H9 (cell line): ENCODE results near the gene GPR62. TPM values are rescaled to one million over a fixed set of nuclear protein-coding genes. Genes with fewer than 3 reads are reported as not detected.

Source experiments
- DNase-seq: peaks from one replicate; pipeline ENCODE4 v3.0.0-alpha.2; 2017
- H2AFZ ChIP-seq: one replicate; pipeline ENCODE4 v1.6.1; 2013; ENCODE audit warnings: mild to moderate bottlenecking, low read length, control low read depth, moderate library complexity
- H2AK5ac ChIP-seq: 2 replicates; pipeline ENCODE4 v1.6.1; 2013; ENCODE audit warnings: low read length, control low read depth, mixed read lengths; ENCODE audit not compliant: insufficient read length
- H2BK120ac ChIP-seq: one replicate; pipeline ENCODE4 v1.6.1; 2013; ENCODE audit warnings: low read depth, mild to moderate bottlenecking, low read length, control low read depth, inconsistent platforms; ENCODE audit not compliant: poor library complexity, severe bottlenecking
- H2BK12ac ChIP-seq: 2 replicates; pipeline ENCODE4 v1.6.1; 2013; ENCODE audit warnings: low read length, control low read depth, mixed read lengths, low read depth; ENCODE audit not compliant: insufficient read length
- H2BK15ac ChIP-seq: 2 replicates; pipeline ENCODE4 v1.6.1; 2013; ENCODE audit warnings: low read depth, low read length, control low read depth
- H2BK20ac ChIP-seq: one replicate; pipeline ENCODE4 v1.6.1; 2013; ENCODE audit warnings: low read depth, mild to moderate bottlenecking, low read length, control low read depth, inconsistent platforms; ENCODE audit not compliant: poor library complexity, severe bottlenecking
- H2BK5ac ChIP-seq: 2 replicates; pipeline ENCODE4 v1.6.1; 2013; ENCODE audit warnings: low read length, control low read depth, mixed read lengths; ENCODE audit not compliant: insufficient read length
- H3K14ac ChIP-seq: 2 replicates; pipeline ENCODE4 v1.6.1; 2013; ENCODE audit warnings: low read length, control low read depth; ENCODE audit not compliant: insufficient read depth
- H3K18ac ChIP-seq: 2 replicates; pipeline ENCODE4 v1.6.1; 2013; ENCODE audit warnings: low read depth, mild to moderate bottlenecking, mixed read lengths, low read length, control low read depth; ENCODE audit not compliant: insufficient read length
- H3K23ac ChIP-seq: 2 replicates; pipeline ENCODE4 v1.6.1; 2013; ENCODE audit warnings: low read length, control low read depth, mixed read lengths, low read depth; ENCODE audit not compliant: insufficient read length
- H3K23me2 ChIP-seq: 2 replicates; pipeline ENCODE4 v1.6.1; 2013; ENCODE audit warnings: low read depth, mild to moderate bottlenecking, mixed read lengths, low read length, control low read depth; ENCODE audit not compliant: insufficient read length, poor library complexity, severe bottlenecking
- H3K27ac ChIP-seq: 2 replicates; pipeline ENCODE4 v1.5.1; 2013; ENCODE audit warnings: low read length, control low read depth, mixed read lengths, low read depth; ENCODE audit not compliant: insufficient read length
- H3K27me3 ChIP-seq: 2 replicates; pipeline ENCODE4 v1.6.1; 2013; ENCODE audit warnings: low read length, control low read depth, inconsistent platforms; ENCODE audit not compliant: insufficient read depth
- H3K4ac ChIP-seq: 2 replicates; pipeline ENCODE4 v1.6.1; 2013; ENCODE audit warnings: low read depth, mild to moderate bottlenecking, control low read depth, inconsistent platforms, low read length, moderate library complexity
- H3K4me1 ChIP-seq: 2 replicates; pipeline ENCODE4 v1.6.1; 2013; ENCODE audit warnings: low read length, control low read depth, inconsistent platforms; ENCODE audit not compliant: insufficient read depth
- H3K4me2 ChIP-seq: 2 replicates; pipeline ENCODE4 v1.6.1; 2013; ENCODE audit warnings: low read length, control low read depth, mixed read lengths; ENCODE audit not compliant: insufficient read length, insufficient read depth
- H3K56ac ChIP-seq: 2 replicates; pipeline ENCODE4 v1.6.1; 2013; ENCODE audit warnings: low read depth, mild to moderate bottlenecking, mixed read lengths, low read length, control low read depth; ENCODE audit not compliant: insufficient read length
- H3K79me1 ChIP-seq: 2 replicates; pipeline ENCODE4 v1.6.1; 2013; ENCODE audit warnings: low read depth, mild to moderate bottlenecking, moderate library complexity, low read length, control low read depth, inconsistent platforms; ENCODE audit not compliant: insufficient read depth, poor library complexity, severe bottlenecking
- H3K79me2 ChIP-seq: 2 replicates; pipeline ENCODE4 v1.6.1; 2013; ENCODE audit warnings: low read length, control low read depth, inconsistent platforms; ENCODE audit not compliant: insufficient read depth
- H3K9ac ChIP-seq: 2 replicates; pipeline ENCODE4 v1.6.1; 2013; ENCODE audit warnings: low read length, control low read depth, mixed read lengths; ENCODE audit not compliant: insufficient read length; ENCODE audit errors: extremely low read depth
- H3K9me3 ChIP-seq: one replicate; pipeline ENCODE4 v1.6.1; 2013; ENCODE audit warnings: low read depth, low read length, inconsistent platforms; ENCODE audit not compliant: control insufficient read depth
- H3T11ph ChIP-seq: one replicate; pipeline ENCODE4 v1.6.1; 2013; ENCODE audit warnings: mild to moderate bottlenecking, low read length, control low read depth, inconsistent platforms
- H4K20me1 ChIP-seq: one replicate; pipeline ENCODE4 v1.6.1; 2013; ENCODE audit not compliant: control insufficient read depth, insufficient read length, insufficient read depth
- H4K5ac ChIP-seq: 2 replicates; pipeline ENCODE4 v1.6.1; 2013; ENCODE audit warnings: low read depth, mild to moderate bottlenecking, mixed read lengths, low read length, control low read depth; ENCODE audit not compliant: insufficient read length
- H4K8ac ChIP-seq: replicated peaks from 2 replicates; pipeline ENCODE4 v1.6.1; 2013; ENCODE audit warnings: low read length, control low read depth, mixed read lengths, low read depth; ENCODE audit not compliant: insufficient read length
- H4K91ac ChIP-seq: 2 replicates; pipeline ENCODE4 v1.6.1; 2013; ENCODE audit warnings: low read depth, mild to moderate bottlenecking, moderate library complexity, mixed read lengths, low read length, control low read depth; ENCODE audit not compliant: insufficient read length
- H3K27ac Mint-ChIP-seq, 3 experiments: 2 replicates in 2 of 3; 3 replicates in 1 of 3; pipeline ENCODE4 v1.8.0; 2020 to 2021; ENCODE audit warnings: mixed read lengths in 3 of 3, mild to moderate bottlenecking in 1 of 3, moderate library complexity in 1 of 3
- H3K27me3 Mint-ChIP-seq: 2 replicates; pipeline ENCODE4 v1.8.0; 2021; ENCODE audit warnings: low read depth, mild to moderate bottlenecking, moderate library complexity, mixed read lengths
- H3K36me3 Mint-ChIP-seq, 3 experiments: 2 replicates in 2 of 3; 3 replicates in 1 of 3; pipeline ENCODE4 v1.8.0; 2020 to 2021; ENCODE audit warnings: low read depth in 3 of 3, mixed read lengths in 3 of 3; ENCODE audit not compliant: insufficient read depth in 1 of 3
- H3K4me1 Mint-ChIP-seq, 2 experiments: 2 replicates each; pipeline ENCODE4 v1.8.0; 2020; ENCODE audit warnings: mixed read lengths in 2 of 2
- H3K4me3 Mint-ChIP-seq, 2 experiments: 2 replicates in 1 of 2; 3 replicates in 1 of 2; pipeline ENCODE4 v1.8.0; 2020 to 2021; ENCODE audit warnings: mild to moderate bottlenecking in 2 of 2, mixed read lengths in 2 of 2, moderate library complexity in 1 of 2
- H3K9me3 Mint-ChIP-seq, 2 experiments: 2 replicates in 1 of 2; 3 replicates in 1 of 2; pipeline ENCODE4 v1.8.0; 2020; ENCODE audit warnings: mild to moderate bottlenecking in 2 of 2, mixed read lengths in 2 of 2, moderate library complexity in 1 of 2
- WGBS: extraction: QIAGEN DNeasy Blood & Tissue Kit; methylation state at CpG from one replicate; pipeline ENCODE4 v1.1.7; 2013; ENCODE audit warnings: missing lambda C conversion rate, low lambda C conversion rate, mixed read lengths; ENCODE audit not compliant: insufficient read length; ENCODE audit errors: extremely low coverage; 5-methylcytosine and 5-hydroxymethylcytosine counted together
- total RNA-seq: library from RNA; stranded (reverse); gene quantifications from 2 replicates; pipeline ENCODE4 v1.2.1, GENCODE V29; 2021
- TF ChIP-seq, protein P1 (sequence below): fragments of 200-600 bp; sonication (generic); conservative IDR thresholded peaks from 3 replicates; pipeline ENCODE4 v1.8.0; 2021; ENCODE audit warnings: antibody characterized with exemption, mild to moderate bottlenecking

GPR62 gene
- total RNA-seq, 1 experiment from 2014 or later: 0.13 TPM

DNA sequence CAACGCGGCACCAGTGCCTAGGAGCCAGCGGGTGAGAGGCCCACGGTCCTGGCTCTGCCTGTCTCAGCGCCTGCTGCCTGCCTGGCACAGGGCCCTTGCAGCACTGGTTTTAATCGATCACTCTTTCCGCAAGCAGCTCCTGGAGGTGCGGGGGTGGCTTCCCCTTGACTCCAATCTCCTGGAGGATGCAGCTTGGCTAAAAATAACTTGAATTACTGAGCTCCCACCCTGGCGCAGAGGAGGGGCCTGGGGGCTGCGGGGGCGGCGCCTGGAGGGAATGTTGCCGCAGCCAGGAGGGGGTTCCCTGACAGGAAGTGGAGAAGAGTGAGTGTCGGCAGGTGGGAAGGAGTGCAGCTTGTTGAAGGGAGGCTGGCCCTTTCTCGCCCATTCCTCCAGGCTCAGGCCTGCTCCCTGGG, 50.4 kb downstream of the GPR62 start:
- H3K14ac ChIP-seq: 0 out of 2 replicates have a peak overlapping the region, but pooled peaks have one; percentile 5
- H3K79me2 ChIP-seq: no peaks in the 10 kb centered on the region
- H2BK15ac ChIP-seq: no peak overlapping the region
- H2BK12ac ChIP-seq: no peak overlapping the region
- Mint-ChIP-seq H3K27me3 (peaks cover 4% of the 10 kb centered on the region), H3K4me3 (peak overlapping the region; percentile 45 to 75), H3K36me3 (no peaks in the 10 kb centered on the region; a peak in 1 of 7 replicates), H3K4me1 (peaks cover 51 to 62% of the 10 kb centered on the region in 2 experiments), H3K27ac (peak overlapping the region in 2 of 3 experiments; percentile 64 to 77; a peak in 1 of 7 replicates), H3K9me3 (no peaks in the 10 kb centered on the region)
- no peak overlapping the region for H3K23ac ChIP-seq
- H3K27ac ChIP-seq: no peak overlapping the region
- H3K4me1 ChIP-seq: peaks cover 15% of the 10 kb centered on the region; the same call in 1 of the 2 replicates
- H3K56ac ChIP-seq: no peak overlapping the region
- H2BK20ac ChIP-seq: no peak overlapping the region
- no peaks in the 10 kb centered on the region for H4K20me1 ChIP-seq
- H4K5ac ChIP-seq: no peak overlapping the region
- H2BK120ac ChIP-seq: no peak overlapping the region
- WGBS: no CpG with 5 or more reads among the region's 15 CpGs
- no peak overlapping the region for H3K9ac ChIP-seq
- H3K79me1 ChIP-seq: no peaks in the 10 kb centered on the region
- peak overlapping the region; percentile 36 for H3K4me2 ChIP-seq
- no peak overlapping the region for H2AK5ac ChIP-seq
- H3K18ac ChIP-seq: no peak overlapping the region
- no peaks in the 10 kb centered on the region for H3K27me3 ChIP-seq
- TF ChIP-seq, protein P1, sequence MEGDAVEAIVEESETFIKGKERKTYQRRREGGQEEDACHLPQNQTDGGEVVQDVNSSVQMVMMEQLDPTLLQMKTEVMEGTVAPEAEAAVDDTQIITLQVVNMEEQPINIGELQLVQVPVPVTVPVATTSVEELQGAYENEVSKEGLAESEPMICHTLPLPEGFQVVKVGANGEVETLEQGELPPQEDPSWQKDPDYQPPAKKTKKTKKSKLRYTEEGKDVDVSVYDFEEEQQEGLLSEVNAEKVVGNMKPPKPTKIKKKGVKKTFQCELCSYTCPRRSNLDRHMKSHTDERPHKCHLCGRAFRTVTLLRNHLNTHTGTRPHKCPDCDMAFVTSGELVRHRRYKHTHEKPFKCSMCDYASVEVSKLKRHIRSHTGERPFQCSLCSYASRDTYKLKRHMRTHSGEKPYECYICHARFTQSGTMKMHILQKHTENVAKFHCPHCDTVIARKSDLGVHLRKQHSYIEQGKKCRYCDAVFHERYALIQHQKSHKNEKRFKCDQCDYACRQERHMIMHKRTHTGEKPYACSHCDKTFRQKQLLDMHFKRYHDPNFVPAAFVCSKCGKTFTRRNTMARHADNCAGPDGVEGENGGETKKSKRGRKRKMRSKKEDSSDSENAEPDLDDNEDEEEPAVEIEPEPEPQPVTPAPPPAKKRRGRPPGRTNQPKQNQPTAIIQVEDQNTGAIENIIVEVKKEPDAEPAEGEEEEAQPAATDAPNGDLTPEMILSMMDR: no peak
- no peak overlapping the region for H3K4ac ChIP-seq
- H4K8ac ChIP-seq: no peak overlapping the region
- H2BK5ac ChIP-seq: no peak overlapping the region
- H3T11ph ChIP-seq: no peak overlapping the region
- DNase-seq: peak; percentile 84
- no peak overlapping the region for H2AFZ ChIP-seq
- no peak overlapping the region for H4K91ac ChIP-seq
- no peaks in the 10 kb centered on the region for H3K23me2 ChIP-seq
- H3K9me3 ChIP-seq: no peaks in the 10 kb centered on the region
